Activated naive CD8-positive, alpha-beta T cell (primary cell): ENCODE measurements around the gene DISP1.
"Not testable (repeated sequence)": the region's sequence is repeated elsewhere in the genome, so short reads cannot be mapped to it uniquely, and the experiment has no call there.

Experiments used
- H3K27ac Mint-ChIP-seq: one replicate; pipeline ENCODE4 v1.8.0; 2021; ENCODE audit warnings: mixed read lengths
- H3K27me3 Mint-ChIP-seq: one replicate; pipeline ENCODE4 v1.8.0; 2021; ENCODE audit warnings: mixed read lengths
- H3K36me3 Mint-ChIP-seq: one replicate; pipeline ENCODE4 v1.8.0; 2021; ENCODE audit warnings: mixed read lengths
- H3K4me1 Mint-ChIP-seq: one replicate; pipeline ENCODE4 v1.8.0; 2021; ENCODE audit warnings: low read depth, mixed read lengths
- H3K4me3 Mint-ChIP-seq: one replicate; pipeline ENCODE4 v1.8.0; 2021; ENCODE audit warnings: mild to moderate bottlenecking, mixed read lengths
- H3K9me3 Mint-ChIP-seq: one replicate; pipeline ENCODE4 v1.8.0; 2021; ENCODE audit warnings: low read depth, mixed read lengths

Gene DISP1

DNA sequence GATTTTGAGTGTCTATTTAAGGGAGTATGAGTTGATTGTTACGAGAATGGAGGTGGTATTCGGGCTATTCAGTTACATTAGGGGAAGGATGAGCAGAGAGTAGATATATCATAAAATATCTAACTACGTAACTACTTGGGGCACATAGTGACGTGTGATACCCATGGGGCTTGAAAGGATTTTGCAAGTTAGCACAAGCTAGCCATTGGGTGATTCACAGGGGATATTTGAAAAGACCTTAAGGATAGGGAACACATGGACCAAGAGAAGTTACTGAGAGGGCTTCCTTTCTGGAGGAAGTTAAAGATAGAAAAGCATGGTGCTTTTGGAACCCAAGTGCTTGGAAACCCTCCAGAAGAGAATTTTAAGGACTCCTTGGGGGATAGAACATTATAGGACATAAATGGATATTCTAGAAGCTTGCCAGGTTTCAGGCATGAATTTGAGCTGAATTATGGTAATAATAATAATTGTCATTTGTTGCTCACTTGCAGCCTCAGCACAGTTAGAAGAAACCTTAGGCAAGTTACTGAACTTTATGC is 5.4 kb downstream of the DISP1 start:
- no peak overlapping the region for H3K4me3 Mint-ChIP-seq
- peaks cover 38% of the 10 kb centered on the region for H3K4me1 Mint-ChIP-seq
- H3K27me3 Mint-ChIP-seq = no peaks in the 10 kb centered on the region
- H3K27ac Mint-ChIP-seq = no peak overlapping the region
- no peaks in the 10 kb centered on the region for H3K9me3 Mint-ChIP-seq
- H3K36me3 Mint-ChIP-seq = peaks cover 7% of the 10 kb centered on the region

DNA sequence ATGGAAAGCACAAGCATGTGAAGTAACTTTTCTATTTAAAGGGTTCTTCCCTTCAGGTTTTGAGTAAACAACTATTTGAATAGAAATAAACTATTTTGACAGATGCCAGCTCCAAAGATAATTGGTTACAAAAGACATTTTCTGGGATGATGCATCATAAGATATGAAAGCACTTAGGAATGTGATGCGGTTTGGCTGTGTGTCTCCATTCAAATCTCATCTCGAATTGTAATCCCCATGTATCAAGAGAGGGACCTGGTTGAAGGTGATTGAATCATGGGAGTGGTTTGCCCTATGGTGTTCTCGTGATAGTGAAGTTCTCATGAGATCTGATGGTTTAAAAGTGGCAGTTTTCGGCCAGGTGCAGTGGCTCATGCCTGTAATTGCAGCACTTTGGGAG is 6.4 kb downstream of the DISP1 start:
- Mint-ChIP-seq H3K36me3 (peaks cover 7% of the 10 kb centered on the region), H3K27me3 (no peaks in the 10 kb centered on the region), H3K9me3 (no peaks in the 10 kb centered on the region), H3K27ac (no peak overlapping the region), H3K4me3 (no peak overlapping the region), H3K4me1 (peaks cover 31% of the 10 kb centered on the region)

DNA sequence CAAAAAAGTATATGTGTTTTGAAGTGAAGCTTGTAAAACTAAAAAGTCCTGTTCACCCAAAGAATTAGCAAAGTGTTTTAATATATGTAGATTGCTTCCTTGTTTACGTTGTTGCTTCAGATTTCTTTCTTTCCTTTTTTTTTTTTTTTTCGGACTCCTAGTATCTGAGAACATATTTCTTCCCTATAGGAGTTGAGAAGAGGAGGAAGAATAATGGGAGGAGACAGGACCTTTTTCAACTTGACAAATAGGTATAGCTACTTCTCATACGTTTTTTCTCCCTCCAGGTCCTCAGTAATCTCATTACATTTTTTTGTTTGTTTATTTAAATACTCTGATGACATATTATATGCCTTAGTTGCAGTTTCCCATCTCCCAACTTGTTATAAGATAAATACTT is 8.9 kb downstream of the DISP1 start:
- Mint-ChIP-seq H3K4me3 (no peak overlapping the region), H3K27me3 (no peaks in the 10 kb centered on the region), H3K27ac (no peak overlapping the region), H3K36me3 (peaks cover 10% of the 10 kb centered on the region), H3K4me1 (peaks cover 19% of the 10 kb centered on the region), H3K9me3 (no peaks in the 10 kb centered on the region)

GRCh38 chr1:222824641-222825040 is 9.8 kb downstream of the DISP1 start:
- no peaks in the 10 kb centered on the region for H3K27me3 Mint-ChIP-seq
- no peak overlapping the region for H3K27ac Mint-ChIP-seq
- peaks cover 20% of the 10 kb centered on the region for H3K4me1 Mint-ChIP-seq
- H3K4me3 Mint-ChIP-seq = no peak overlapping the region
- H3K9me3 Mint-ChIP-seq = no peaks in the 10 kb centered on the region
- H3K36me3 Mint-ChIP-seq = peaks cover 10% of the 10 kb centered on the region

- Mint-ChIP-seq H3K36me3 (peaks cover 3% of the 10 kb centered on the region), H3K27me3 (no peaks in the 10 kb centered on the region), H3K4me1 (peaks cover 13% of the 10 kb centered on the region), H3K27ac (no peak overlapping the region), H3K4me3 (no peak overlapping the region), H3K9me3 (no peaks in the 10 kb centered on the region)
Observed at GRCh38 chr1:222828939-222829338, 14.1 kb downstream of the DISP1 start.

DNA sequence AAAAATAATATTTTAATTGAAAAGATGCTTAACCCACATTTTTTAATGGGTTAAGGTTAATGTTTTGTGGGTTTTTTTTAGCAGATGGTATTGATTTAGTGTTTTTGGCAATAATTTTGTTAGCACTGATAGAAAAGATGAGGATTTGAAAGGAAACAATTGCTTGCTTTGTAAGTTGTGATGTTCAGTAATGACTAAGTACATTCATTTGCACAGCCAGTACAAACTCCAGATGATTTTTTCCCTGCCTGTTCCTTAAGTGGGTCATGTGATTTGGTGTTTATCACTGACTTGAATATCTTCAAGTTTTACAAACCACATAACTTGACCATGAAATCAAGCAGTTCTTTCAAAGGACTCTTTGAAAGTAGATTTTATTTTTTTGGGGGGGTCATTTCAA is 15.0 kb downstream of the DISP1 start:
- Mint-ChIP-seq H3K4me3 (no peak overlapping the region), H3K36me3 (peaks cover 3% of the 10 kb centered on the region), H3K27ac (no peak overlapping the region), H3K9me3 (no peaks in the 10 kb centered on the region), H3K4me1 (peaks cover 13% of the 10 kb centered on the region), H3K27me3 (no peaks in the 10 kb centered on the region)

GRCh38 chr1:222833356-222833876 is 18.6 kb downstream of the DISP1 start:
- no peaks in the 10 kb centered on the region for H3K27me3 Mint-ChIP-seq
- H3K36me3 Mint-ChIP-seq = no peaks in the 10 kb centered on the region
- no peak overlapping the region for H3K4me3 Mint-ChIP-seq
- H3K9me3 Mint-ChIP-seq = no peaks in the 10 kb centered on the region
- H3K27ac Mint-ChIP-seq = no peak overlapping the region
- H3K4me1 Mint-ChIP-seq = peaks cover 10% of the 10 kb centered on the region

DNA sequence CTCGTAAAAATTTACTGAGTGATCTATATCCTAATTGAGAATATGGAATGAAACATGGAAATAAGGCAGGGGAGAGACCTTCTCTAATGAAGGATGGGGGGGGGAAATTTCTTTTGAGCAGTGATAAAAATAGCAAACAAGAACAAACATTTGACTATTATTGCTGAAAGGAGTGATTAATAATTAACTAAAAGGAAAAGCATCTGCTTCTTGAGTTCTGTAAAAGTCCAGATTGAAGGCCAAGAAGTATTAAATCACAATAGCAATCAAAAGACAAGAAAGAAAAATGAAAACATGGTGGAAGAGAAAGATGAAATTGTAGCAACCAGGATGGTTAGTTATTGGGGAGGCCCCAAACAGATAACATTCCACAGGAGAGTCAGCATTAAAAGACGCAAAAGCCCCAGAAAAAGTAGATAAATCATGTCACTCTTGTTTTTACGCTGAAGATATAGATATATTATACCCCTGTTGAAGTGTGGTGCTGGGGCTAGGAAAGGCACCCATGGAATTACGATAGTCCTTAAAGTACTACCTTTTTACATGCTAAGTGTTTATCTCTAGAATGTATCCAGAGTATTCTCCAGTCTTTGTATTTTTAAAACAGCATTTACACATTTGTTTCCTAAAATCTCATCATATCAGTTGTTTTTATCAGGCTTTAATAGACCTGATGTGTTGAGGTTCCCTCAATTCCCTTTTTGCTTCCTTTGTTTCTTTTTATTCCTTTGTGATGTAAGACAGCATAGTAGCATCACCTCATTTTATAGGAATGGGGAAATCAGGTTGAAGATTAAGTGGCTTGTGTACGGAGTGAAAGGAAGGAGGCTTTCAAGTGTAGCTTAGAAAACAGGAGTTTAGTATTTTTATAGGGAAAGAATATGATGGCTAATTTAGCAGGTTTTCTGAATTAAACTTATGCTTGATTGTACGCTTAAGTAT is 28.9 kb downstream of the DISP1 start:
- Mint-ChIP-seq H3K36me3 (no peaks in the 10 kb centered on the region), H3K4me3 (no peak overlapping the region), H3K9me3 (no peaks in the 10 kb centered on the region), H3K27me3 (no peaks in the 10 kb centered on the region), H3K27ac (no peak overlapping the region), H3K4me1 (peaks cover 1% of the 10 kb centered on the region)

DNA sequence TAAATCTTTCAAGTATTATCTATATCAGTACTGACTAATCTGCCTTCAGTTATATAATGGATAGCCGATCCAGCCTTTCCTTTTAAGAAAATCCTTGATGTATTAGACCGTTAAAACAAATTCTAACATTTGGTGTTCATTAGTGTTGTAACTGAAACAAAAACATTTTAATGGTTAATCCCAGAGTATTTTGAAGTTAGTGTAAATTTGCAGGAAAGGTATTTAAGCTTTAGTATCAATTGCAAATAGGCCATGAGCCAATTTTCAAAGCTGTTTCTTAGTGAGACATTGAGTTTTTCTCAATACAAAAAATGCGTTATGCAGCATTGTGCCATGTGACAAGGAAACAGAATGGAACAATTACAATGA is 29.6 kb downstream of the DISP1 start:
- Mint-ChIP-seq H3K27me3 (no peaks in the 10 kb centered on the region), H3K4me3 (no peak overlapping the region), H3K4me1 (peaks cover 1% of the 10 kb centered on the region), H3K9me3 (no peaks in the 10 kb centered on the region), H3K27ac (no peak overlapping the region), H3K36me3 (no peaks in the 10 kb centered on the region)

- H3K4me1 Mint-ChIP-seq = peaks cover 8% of the 10 kb centered on the region
- no peaks in the 10 kb centered on the region for H3K36me3 Mint-ChIP-seq
- H3K27me3 Mint-ChIP-seq = no peaks in the 10 kb centered on the region
- no peak overlapping the region for H3K27ac Mint-ChIP-seq
- H3K9me3 Mint-ChIP-seq = no peaks in the 10 kb centered on the region
- no peak overlapping the region for H3K4me3 Mint-ChIP-seq
Observed at GRCh38 chr1:222845763-222846162, 30.9 kb downstream of the DISP1 start.

- not testable (repeated sequence) for H3K27ac Mint-ChIP-seq, H3K9me3 Mint-ChIP-seq, H3K27me3 Mint-ChIP-seq, H3K4me1 Mint-ChIP-seq, H3K4me3 Mint-ChIP-seq
- H3K36me3 Mint-ChIP-seq = peaks cover 16% of the 10 kb centered on the region
Observed at GRCh38 chr1:222850550-222850949, 35.7 kb downstream of the DISP1 start.

DNA sequence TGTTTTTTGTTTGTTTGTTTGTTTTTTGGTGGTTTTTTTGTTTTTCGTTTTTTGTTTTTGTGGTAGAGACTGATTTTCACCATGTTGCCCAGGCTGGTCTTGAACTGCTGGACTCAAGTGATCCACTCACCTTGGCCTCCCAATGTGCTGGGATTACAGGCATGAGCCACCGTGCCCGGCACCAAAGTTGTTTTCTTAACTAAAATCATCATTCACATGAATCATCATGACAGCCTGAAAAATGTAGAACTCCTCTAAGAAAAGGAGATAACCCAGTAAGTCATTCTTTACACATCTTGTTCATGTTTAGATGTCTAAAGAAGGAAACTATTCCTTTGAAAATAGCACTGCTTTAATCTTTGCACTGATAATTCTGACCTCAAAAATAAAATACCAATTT is 37.5 kb downstream of the DISP1 start:
- Mint-ChIP-seq H3K27ac (no peak overlapping the region), H3K36me3 (peaks cover 22% of the 10 kb centered on the region), H3K9me3 (no peaks in the 10 kb centered on the region), H3K27me3 (no peaks in the 10 kb centered on the region), H3K4me3 (no peak overlapping the region), H3K4me1 (peaks cover 7% of the 10 kb centered on the region)

- Mint-ChIP-seq H3K4me3 (no peak overlapping the region), H3K27me3 (no peaks in the 10 kb centered on the region)
Observed at GRCh38 chr1:222861062-222861461, 46.2 kb downstream of the DISP1 start.

More at GRCh38 chr1:222861062-222861461, 46.2 kb downstream of the DISP1 start:
- Mint-ChIP-seq H3K9me3 (peaks cover 2% of the 10 kb centered on the region), H3K27ac (peak overlapping the region; percentile 64), H3K4me1 (peaks cover 10% of the 10 kb centered on the region), H3K36me3 (peaks cover 17% of the 10 kb centered on the region)
